MM.1S (cell line): ENCODE results near the gene TOMM7.
A peak's percentile ranks its signal among the peaks of the same experiment; 100 is the strongest.

ENCODE experiments used
- DNase-seq: peaks from one replicate; pipeline ENCODE4 v3.0.0-alpha.2; 2015
- H2AFZ ChIP-seq: fragments of 300-600 bp; sonication (generic); 2 replicates; pipeline ENCODE4 v1.6.0; 2016; ENCODE audit warnings: antibody characterized with exemption, low read length
- H3F3A ChIP-seq: fragments of 300-600 bp; sonication (generic); 2 replicates; pipeline ENCODE4 v1.6.1; 2016; ENCODE audit warnings: mild to moderate bottlenecking, antibody characterized with exemption, low read length, moderate library complexity, mixed read lengths; ENCODE audit not compliant: insufficient read depth
- H3K27ac ChIP-seq: fragments of 300-600 bp; sonication (generic); 2 replicates; pipeline ENCODE4 v1.5.1; 2016; ENCODE audit warnings: mild to moderate bottlenecking, low read length
- H3K27me3 ChIP-seq: fragments of 300-600 bp; sonication (generic); replicated peaks from 2 replicates; pipeline ENCODE4 v1.6.0; 2016; ENCODE audit warnings: low read length; ENCODE audit not compliant: insufficient read depth
- H3K36me3 ChIP-seq: fragments of 300-600 bp; sonication (generic); replicated peaks from 2 replicates; pipeline ENCODE4 v1.6.1; 2016; ENCODE audit warnings: mild to moderate bottlenecking, low read length, mixed read lengths; ENCODE audit not compliant: insufficient read depth
- H3K4me1 ChIP-seq: fragments of 300-600 bp; sonication (generic); 2 replicates; pipeline ENCODE4 v1.6.1; 2016; ENCODE audit warnings: low read length, mixed read lengths
- H3K4me2 ChIP-seq: fragments of 300-600 bp; sonication (generic); 2 replicates; pipeline ENCODE4 v1.6.0; 2016; ENCODE audit warnings: low read depth, low read length
- H3K4me3 ChIP-seq: fragments of 300-600 bp; sonication (generic); 2 replicates; pipeline ENCODE4 v1.5.1; 2016; ENCODE audit warnings: low read length, mixed read lengths
- H3K79me2 ChIP-seq: fragments of 300-600 bp; sonication (generic); 2 replicates; pipeline ENCODE4 v1.6.1; 2016; ENCODE audit warnings: mixed run types, low read length, mixed read lengths
- H3K9ac ChIP-seq: fragments of 300-600 bp; sonication (generic); 2 replicates; pipeline ENCODE4 v1.6.1; 2016; ENCODE audit warnings: low read length, mixed read lengths
- H3K9me2 ChIP-seq: fragments of 300-600 bp; sonication (generic); replicated peaks from 2 replicates; pipeline ENCODE4 v1.6.1; 2016; ENCODE audit warnings: mild to moderate bottlenecking, low read length, mixed read lengths; ENCODE audit not compliant: insufficient read depth
- H3K9me3 ChIP-seq: fragments of 300-600 bp; sonication (generic); replicated peaks from 2 replicates; pipeline ENCODE4 v1.6.1; 2016; ENCODE audit warnings: mild to moderate bottlenecking, low read length, mixed read lengths; ENCODE audit not compliant: insufficient read depth
- H4K20me1 ChIP-seq: fragments of 300-600 bp; sonication (generic); 2 replicates; pipeline ENCODE4 v1.6.1; 2016; ENCODE audit warnings: mild to moderate bottlenecking, low read length, moderate library complexity, mixed read lengths; ENCODE audit not compliant: insufficient read depth
- EZH2 ChIP-seq: fragments of 300-600 bp; sonication (generic); optimal IDR thresholded peaks from 2 replicates; pipeline ENCODE3; 2017; ENCODE audit warnings: low read depth, mild to moderate bottlenecking, antibody characterized with exemption, low read length, mixed read lengths
- EZH2phosphoT487 ChIP-seq: fragments of 300-600 bp; sonication (generic); IDR thresholded peaks from 2 replicates; pipeline ENCODE4 v1.6.1; 2018; ENCODE audit warnings: antibody characterized with exemption, low read length
- TF ChIP-seq, protein P1 (sequence below): fragments of 300-600 bp; sonication (generic); IDR thresholded peaks from 2 replicates; pipeline ENCODE4 v1.5.1; 2016; ENCODE audit warnings: antibody characterized with exemption, low read length, mixed read lengths

Gene TOMM7

DNA sequence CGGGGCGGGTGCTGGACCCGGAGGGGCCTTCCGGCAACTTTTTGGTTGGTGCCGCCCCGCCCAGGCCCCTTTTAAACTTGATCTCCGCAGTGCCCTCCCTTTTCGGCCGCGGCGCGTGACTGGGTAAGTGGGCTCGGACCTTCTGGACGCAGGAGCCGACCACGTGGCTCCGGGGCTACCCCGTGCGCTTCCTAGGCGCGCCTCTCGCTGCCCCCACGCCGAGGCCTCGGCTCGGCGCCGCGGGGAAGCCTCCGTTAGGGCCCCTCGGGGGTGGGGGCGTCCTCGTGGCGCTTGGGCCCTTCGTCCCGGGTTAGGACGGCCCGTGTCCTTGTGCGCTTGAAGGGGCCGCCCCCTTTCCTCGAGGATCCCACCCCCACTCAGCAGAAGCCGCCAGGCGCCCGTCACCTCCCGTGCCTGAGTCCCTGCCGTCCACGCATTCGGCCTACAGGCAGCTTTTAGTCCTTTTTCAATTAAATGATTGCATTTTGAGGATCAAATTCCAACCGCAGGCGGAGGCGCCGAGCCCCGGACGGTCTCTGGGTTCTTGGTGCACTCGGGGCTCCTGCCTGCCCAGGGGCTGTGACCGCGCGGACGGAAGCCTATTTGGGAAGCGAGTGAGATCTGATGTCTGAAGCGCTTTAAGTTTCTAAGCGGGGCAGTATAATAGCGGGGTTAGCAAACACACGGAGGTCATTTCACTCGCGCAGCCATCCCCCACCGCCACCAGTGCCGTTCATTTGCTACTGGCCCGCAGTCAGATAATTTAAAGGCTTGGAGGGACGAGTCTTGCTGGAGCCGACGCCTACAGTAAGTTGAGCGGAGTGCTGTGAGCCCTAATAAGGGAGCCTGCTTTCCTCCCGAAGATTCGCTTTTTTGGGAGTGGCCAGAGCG, 31.8 kb upstream of the TOMM7 start:
- TF ChIP-seq EZH2phosphoT487 = no peak
- TF ChIP-seq EZH2 = no peak
- TF ChIP-seq, protein P1, sequence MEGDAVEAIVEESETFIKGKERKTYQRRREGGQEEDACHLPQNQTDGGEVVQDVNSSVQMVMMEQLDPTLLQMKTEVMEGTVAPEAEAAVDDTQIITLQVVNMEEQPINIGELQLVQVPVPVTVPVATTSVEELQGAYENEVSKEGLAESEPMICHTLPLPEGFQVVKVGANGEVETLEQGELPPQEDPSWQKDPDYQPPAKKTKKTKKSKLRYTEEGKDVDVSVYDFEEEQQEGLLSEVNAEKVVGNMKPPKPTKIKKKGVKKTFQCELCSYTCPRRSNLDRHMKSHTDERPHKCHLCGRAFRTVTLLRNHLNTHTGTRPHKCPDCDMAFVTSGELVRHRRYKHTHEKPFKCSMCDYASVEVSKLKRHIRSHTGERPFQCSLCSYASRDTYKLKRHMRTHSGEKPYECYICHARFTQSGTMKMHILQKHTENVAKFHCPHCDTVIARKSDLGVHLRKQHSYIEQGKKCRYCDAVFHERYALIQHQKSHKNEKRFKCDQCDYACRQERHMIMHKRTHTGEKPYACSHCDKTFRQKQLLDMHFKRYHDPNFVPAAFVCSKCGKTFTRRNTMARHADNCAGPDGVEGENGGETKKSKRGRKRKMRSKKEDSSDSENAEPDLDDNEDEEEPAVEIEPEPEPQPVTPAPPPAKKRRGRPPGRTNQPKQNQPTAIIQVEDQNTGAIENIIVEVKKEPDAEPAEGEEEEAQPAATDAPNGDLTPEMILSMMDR = no peak; the same call in 1 of the 2 replicates
- H3K9me2 ChIP-seq = no peaks in the 10 kb centered on the region
- H2AFZ ChIP-seq = peak overlapping the region; percentile 100
- peak overlapping the region; percentile 55 for H3K27ac ChIP-seq
- H3K4me3 ChIP-seq = peak overlapping the region; percentile 93
- H3K4me1 ChIP-seq = peaks cover 11% of the 10 kb centered on the region; the same call in 1 of the 2 replicates
- H3K36me3 ChIP-seq = no peaks in the 10 kb centered on the region; the same call in 1 of the 2 replicates
- H3K79me2 ChIP-seq = peaks cover 16% of the 10 kb centered on the region
- peak overlapping the region; percentile 94 for H3K4me2 ChIP-seq
- no peaks in the 10 kb centered on the region for H4K20me1 ChIP-seq
- no peaks in the 10 kb centered on the region for H3K9me3 ChIP-seq
- H3K9ac ChIP-seq = peak overlapping the region; percentile 88
- peak; percentile 90 for DNase-seq
- no peaks in the 10 kb centered on the region; the same call in 1 of the 2 replicates for H3K27me3 ChIP-seq
- peaks cover 25% of the 10 kb centered on the region for H3F3A ChIP-seq

DNA sequence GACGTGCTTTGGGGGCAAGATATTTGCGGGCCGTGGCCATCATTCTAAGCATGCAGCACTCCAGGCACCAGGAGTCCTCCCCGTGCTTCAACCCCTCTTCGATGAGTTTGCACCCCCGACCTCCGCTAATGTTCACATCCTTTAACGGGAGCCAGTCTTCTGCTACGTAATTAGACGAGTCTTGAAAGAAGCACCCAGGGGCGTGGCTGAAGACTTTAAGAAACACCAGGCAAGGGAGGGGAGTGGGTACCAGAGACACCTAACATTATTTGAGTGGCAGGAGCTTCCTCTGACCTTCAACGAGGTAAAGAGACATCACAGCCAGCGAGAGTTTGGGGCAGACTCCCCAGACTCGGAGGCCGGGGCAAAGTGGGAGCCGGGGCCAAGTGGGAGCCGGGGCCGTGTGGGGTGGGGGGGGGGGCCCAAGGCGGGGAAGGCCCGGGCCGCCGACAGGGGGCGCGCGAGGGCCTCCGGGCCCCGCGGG, 31.1 kb upstream of the TOMM7 start:
- H4K20me1 ChIP-seq = no peaks in the 10 kb centered on the region
- H2AFZ ChIP-seq = peak overlapping the region; percentile 89
- H3K36me3 ChIP-seq = no peaks in the 10 kb centered on the region; the same call in 1 of the 2 replicates
- H3K27me3 ChIP-seq = no peaks in the 10 kb centered on the region; the same call in 1 of the 2 replicates
- peak overlapping the region; percentile 44 for H3K4me2 ChIP-seq
- H3K4me1 ChIP-seq = peaks cover 11% of the 10 kb centered on the region; the same call in 1 of the 2 replicates
- peak overlapping the region; percentile 93 for H3K4me3 ChIP-seq
- no peak overlapping the region; the same call in 1 of the 2 replicates for H3K9ac ChIP-seq
- no peaks in the 10 kb centered on the region for H3K9me3 ChIP-seq
- no peaks in the 10 kb centered on the region for H3K9me2 ChIP-seq
- peaks cover 16% of the 10 kb centered on the region for H3K79me2 ChIP-seq
- H3K27ac ChIP-seq = no peak overlapping the region
- H3F3A ChIP-seq = peaks cover 18% of the 10 kb centered on the region; the same call in 1 of the 2 replicates
- DNase-seq = peak; percentile 53
- TF ChIP-seq, protein P1 = peak; percentile 34; the same call in 1 of the 2 replicates
- no peak for TF ChIP-seq EZH2
- TF ChIP-seq EZH2phosphoT487 = no peak

DNA sequence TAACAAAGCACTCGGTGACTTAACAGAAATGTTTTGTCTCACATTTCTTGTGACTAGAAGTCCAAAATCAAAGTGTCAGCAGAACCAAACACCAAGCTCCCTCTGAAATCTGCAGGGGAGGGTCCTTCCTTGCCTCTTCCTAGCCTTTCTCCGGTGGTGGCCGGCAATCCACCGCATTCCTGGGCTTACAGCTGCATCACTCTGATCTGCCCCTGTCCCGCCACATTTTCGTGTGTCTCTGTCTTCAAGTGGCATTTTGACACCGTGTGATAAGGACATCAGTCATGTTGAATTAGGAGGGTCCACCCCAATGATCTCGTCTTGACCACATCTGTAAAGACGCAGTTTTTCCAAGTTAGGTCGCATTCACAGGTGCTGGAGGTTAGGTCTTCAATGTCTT, 30.5 kb upstream of the TOMM7 start:
- Histone ChIP-seq H3K79me2 (peaks cover 16% of the 10 kb centered on the region), H3K4me2 (peak overlapping the region; percentile 44), H4K20me1 (no peaks in the 10 kb centered on the region), H3K9ac (no peak overlapping the region), H3K9me2 (no peaks in the 10 kb centered on the region), H3K9me3 (no peaks in the 10 kb centered on the region), H3K4me3 (no peak overlapping the region), H3K4me1 (peaks cover 11% of the 10 kb centered on the region; the same call in 1 of the 2 replicates), H3K27ac (no peak overlapping the region), H3K27me3 (no peaks in the 10 kb centered on the region; the same call in 1 of the 2 replicates), H3F3A (peaks cover 12% of the 10 kb centered on the region; the same call in 1 of the 2 replicates), H3K36me3 (no peaks in the 10 kb centered on the region; the same call in 1 of the 2 replicates), H2AFZ (peak overlapping the region; percentile 89; the same call in 1 of the 2 replicates)
- TF ChIP-seq EZH2phosphoT487 = no peak
- TF ChIP-seq EZH2 = no peak
- TF ChIP-seq, protein P1 = no peak
- DNase-seq = no peak
